NCI-H2029 treated with DMSO at 0.1 percent for 48 hours (cell line): ENCODE measurements around the gene PPP2R1B.
"Not testable (repeated sequence)": the region's sequence is repeated elsewhere in the genome, so short reads cannot be mapped to it uniquely, and the experiment has no call there.

Source experiments
- DNase-seq: peaks from one replicate; lab custom pipeline; 2025; lab: John Stamatoyannopoulos, UW

PPP2R1B gene

DNA sequence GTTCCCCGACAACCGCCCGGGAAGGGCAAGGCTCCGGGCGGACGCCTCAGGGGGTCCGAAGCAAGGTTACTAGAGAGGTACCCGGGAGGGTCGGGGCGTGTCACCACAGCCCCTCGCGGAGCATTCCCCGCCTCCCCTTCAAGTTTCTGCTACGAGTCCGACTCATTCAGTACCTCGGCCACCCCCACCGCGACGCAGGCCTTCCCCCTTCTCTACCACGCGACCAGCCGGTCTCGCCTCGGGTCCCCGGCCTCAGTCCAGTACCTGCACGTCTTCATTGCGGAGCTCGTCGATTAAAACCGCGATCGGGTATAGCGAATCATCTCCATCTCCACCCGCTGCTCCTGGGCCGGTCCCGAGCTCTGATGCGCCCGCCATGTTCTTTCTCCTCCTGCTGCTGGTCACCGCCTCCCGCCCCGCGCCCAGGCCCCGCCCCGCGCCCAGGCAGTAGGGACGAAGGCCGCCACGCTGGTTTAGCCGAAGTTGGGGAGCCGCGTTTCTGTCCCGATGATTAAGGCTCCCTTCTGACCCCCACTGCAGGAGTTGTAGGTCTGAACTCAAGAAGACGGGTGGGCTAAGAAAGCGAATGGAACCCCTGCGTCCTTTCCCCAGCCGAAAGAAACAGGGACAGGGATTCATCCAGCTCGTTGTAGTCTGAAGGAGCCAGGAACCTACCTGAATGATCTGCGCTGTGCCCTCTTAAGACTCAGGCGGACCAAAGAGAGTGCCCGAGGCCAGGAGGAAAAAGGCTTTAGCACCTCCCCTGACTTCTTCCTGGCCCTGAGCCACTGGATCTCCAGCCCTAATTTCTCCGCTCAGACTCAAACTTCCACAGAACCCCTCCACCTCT lies at the start of gene PPP2R1B:
TSS of gene PPP2R1B (minus strand) at position 406 of the 850 bp plus-strand sequence. CDS start at position 378, 28 bp downstream.
- DNase-seq = peak; percentile 46

DNA sequence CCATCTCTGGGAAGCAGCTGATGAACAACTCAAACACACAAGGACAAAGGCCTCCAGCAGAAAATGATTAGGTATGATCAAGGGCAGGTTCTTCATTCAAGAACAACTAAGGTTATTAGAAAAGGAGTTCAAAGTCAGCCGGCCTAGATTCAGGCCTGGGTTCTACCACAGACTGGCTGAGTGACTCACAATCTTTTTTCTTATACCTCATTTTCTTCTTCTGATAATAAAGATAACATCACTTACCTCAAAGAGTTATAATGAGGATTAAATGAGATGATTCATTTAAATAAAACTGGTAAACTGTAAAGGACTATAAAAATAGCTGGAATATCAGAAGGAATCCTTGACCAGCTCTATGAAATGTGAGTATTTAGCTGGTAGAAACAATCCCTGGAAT lies 49.3 kb upstream of the PPP2R1B start:
- no peak for DNase-seq

GRCh38 chr11:111814557-111815320 lies 48.5 kb upstream of the PPP2R1B start:
- no peak for DNase-seq

DNA sequence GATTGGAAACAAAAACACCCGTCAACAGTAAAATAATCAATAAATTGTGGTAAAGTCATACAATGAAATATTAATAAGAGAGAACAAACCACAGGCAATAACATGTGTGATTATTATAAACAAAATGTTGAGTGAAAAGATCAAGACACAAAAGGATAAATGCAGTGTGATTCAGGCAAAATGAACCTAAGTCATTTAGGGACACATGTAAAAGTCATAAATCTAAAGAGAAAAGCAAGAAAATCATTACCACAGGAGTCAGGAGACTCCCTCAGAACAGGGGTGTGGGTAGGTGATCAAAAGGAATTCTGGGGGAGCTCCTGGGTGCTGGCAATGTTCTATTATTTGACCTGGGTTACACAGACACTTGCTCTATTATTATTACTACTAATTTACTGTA lies 47.9 kb upstream of the PPP2R1B start:
- no peak for DNase-seq

GRCh38 chr11:111812211-111812610 lies 46.0 kb upstream of the PPP2R1B start:
- DNase-seq = no peak

- no peak for DNase-seq
Observed at GRCh38 chr11:111811445-111811844, 45.3 kb upstream of the PPP2R1B start.

GRCh38 chr11:111808834-111809233 lies 42.6 kb upstream of the PPP2R1B start:
- no peak for DNase-seq

GRCh38 chr11:111808063-111808588 lies 41.9 kb upstream of the PPP2R1B start:
- DNase-seq = no peak

- DNase-seq = no peak
Observed at GRCh38 chr11:111807076-111807475, 40.9 kb upstream of the PPP2R1B start.

- no peak for DNase-seq
Observed at GRCh38 chr11:111801135-111801534, 34.9 kb upstream of the PPP2R1B start.

DNA sequence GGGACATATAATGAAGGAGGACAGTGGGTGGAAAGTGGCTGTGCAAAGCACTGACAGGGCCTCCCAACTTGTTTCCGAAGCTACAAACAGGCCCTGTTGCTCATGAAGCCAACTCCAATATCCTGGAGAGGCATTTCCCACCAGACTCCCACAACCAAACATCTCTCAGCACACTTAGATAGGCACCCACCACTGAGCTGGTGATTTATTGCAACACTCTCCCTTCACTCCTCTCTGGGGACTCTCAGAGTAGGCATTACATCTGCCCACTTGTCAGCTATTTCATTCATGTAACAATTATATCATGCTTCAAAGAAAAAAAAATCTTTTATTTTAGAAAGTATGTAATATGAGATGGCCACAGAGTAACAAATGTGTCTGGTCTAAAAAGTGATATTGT lies 32.1 kb upstream of the PPP2R1B start:
- DNase-seq = no peak

DNA sequence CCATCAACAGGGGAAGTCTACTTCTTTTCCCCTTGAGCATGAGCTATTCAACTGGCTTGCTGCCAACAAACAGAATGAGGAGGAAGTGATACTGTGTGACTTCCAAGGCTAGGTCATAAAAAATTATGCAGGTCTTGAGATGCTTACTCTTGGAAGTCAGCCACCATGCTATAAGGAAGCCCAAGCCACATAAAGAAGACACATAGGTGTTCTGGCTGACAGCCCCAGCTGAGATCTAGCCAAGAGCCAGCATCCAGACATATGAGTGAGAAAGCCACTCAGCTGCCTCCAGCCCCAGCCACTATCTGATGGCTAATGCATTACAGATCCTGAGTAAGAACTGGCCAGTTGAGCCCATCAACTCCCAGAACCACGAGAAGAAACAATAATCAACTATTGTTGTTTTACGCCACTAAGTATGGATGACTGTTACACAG lies 31.0 kb upstream of the PPP2R1B start:
- DNase-seq = peak; percentile 43

DNA sequence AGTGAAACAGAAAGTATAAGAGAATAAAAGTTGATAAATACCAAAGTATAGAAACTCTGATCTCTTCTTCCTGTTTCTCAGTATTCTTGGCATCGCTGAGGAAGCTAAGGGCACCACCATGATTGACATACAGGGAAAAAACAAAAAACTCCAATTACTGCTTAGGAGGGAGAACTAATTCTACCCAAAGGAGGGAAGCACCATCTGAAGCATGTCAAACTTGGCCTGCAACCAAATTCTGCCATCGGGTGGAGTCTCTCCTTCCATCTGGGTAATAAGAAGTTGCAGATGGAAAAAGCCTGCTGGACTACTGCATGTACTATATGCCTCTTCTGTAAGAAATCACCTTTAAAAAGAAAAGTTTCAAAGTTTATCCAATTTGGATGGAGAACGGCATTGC lies 30.5 kb upstream of the PPP2R1B start:
- no peak for DNase-seq

GRCh38 chr11:111795334-111795985 lies 29.3 kb upstream of the PPP2R1B start:
- no peak for DNase-seq

GRCh38 chr11:111793863-111794262 lies 27.7 kb upstream of the PPP2R1B start:
- DNase-seq = no peak

DNA sequence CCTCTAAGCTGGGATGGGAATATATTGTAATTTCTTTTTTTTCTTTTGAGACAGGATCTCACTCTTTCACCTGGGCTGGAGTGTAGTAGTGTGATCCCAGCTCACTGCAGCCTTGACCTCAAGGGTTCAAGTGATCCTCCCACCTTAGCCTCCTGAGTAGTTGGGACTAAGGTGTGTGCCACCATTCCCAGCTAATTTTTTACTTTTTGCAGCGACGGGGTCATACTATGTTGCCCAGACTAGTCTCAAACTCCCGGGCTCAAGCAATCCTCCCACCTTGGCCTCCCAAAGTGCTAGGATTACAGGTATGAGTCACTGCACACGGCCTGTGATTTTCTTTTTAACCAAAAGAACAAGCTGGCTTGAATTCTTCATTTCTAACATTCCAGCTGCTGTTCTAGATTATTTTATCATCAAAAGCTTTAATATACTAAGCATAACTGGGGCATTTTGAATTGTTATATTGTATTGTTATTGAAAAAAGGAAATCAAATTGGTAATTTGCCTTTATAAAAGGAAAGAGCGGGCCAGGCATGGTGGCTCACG lies 26.8 kb upstream of the PPP2R1B start:
- DNase-seq = no peak

DNA sequence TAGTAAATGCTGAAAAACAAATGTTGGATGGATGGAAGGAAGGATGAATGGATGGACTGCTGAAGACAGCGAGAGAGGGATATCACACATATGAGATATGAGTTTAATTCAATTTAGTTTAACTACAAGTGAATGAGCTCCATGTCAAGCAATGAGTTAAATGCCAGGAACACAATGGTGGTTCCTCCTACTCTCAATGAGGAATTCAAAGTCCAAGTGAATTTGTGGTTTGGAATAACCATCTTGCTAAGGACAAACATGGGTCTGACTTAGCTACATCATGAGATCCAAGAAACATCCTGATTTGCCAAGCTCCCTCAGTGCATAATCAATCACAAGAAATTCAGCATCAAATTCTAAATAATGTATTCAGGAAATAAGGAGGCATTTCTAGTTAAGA lies 26.1 kb upstream of the PPP2R1B start:
- no peak for DNase-seq

- no peak for DNase-seq
Observed at GRCh38 chr11:111788464-111788863, 22.3 kb upstream of the PPP2R1B start.

DNA sequence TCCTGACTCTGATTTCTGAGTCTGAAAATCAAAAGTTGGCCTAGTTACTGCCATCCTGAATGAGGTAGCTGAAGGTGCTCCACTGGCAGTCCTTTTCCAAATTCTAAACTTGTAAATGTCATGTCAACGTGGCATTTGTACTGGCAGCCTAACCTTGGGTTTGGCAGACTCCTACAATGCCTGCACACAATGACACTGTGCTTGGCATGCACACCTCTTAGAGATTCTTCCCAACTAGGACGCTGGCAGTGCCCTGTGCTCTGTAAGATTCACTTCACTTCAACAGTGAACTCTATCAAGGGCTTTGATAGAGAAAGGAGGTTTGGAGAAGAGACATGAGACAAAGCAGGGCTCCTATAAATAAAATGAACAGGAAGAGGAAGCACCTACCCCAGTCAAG lies 21.9 kb upstream of the PPP2R1B start:
- DNase-seq = no peak

- DNase-seq = no peak
Observed at GRCh38 chr11:111785886-111786412, 19.8 kb upstream of the PPP2R1B start.

DNA sequence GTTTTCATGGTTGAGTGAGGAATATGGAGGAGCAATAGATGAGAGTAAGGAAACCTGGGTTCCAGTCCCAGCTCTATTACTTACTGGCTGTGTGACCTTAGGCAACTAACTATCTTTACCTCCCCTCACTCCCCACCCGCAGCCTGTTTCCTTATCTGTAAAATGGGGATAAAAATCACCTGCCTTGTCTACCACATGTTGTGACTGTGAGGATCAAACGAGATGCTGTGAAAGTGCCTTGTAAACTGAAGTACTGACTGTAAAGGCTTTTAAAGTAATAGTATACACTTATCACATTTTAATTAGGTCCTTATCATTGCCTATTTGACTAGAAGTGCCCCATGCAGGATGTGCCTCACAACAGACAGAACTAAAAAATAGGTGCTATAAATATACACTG lies 18.9 kb upstream of the PPP2R1B start:
- peak; percentile 14 for DNase-seq

DNA sequence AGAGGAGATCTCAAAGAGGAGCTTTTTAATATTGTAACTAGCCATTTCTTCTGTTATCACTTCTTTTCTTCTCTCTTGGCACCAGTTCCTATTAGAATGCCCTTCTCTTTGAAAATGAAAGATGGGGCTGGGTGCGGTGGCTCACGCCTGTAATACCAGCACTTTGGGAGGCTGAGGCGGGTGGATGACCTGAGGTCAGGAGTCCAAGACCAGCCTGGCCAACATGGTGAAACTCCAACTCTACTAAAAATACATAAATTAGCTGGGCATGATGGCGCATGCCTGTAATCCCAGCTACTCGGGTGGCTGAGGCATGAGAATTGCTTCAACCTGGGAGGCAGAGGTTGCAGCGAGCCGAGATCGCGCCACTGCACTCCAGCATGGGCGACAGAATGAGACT lies 18.1 kb upstream of the PPP2R1B start:
- not testable (repeated sequence) for DNase-seq
